Body of pancreas (tissue), 4 donors: Measurements from ENCODE around the gene SVIL.

Experiments
- CTCF ChIP-seq, 7 experiments: fragments of 450-650 bp in 4 of 7; fragments of 200-600 bp in 3 of 7; sonication (generic) in 3 of 7; IDR thresholded peaks; one replicate each; pipeline ENCODE4 v1.5.1; 2016 to 2019; ENCODE audit warnings: antibody characterized with exemption in 7 of 7
- POLR2A ChIP-seq, 3 donors: fragments of 450-650 bp; IDR thresholded peaks; one replicate each; pipeline ENCODE4 v1.6.1; 2016; ENCODE audit warnings: antibody characterized with exemption in 3 of 3, mild to moderate bottlenecking in 2 of 3

GRCh38 chr10:29499993-29500537, 134.7 kb downstream of the SVIL start:
- no peak for TF ChIP-seq CTCF (IDR thresholded peaks at IDR 0.05)
- no peak for TF ChIP-seq POLR2A (IDR thresholded peaks at IDR 0.05)
